T-cell (primary cell): ENCODE data around the gene ZNF608. TPM values are rescaled to one million over a fixed set of nuclear protein-coding genes. Genes with fewer than 3 reads are reported as not detected.

Experiments used
- ATAC-seq, 4 experiments: fragments of 200-7000 bp in 3 of 4; fragments of 150-1000 bp in 1 of 4; cut with Tn5 transposase; replicated peaks in 1 of 4; 1 replicate in 3 of 4; 2 replicates in 1 of 4; pipeline ENCODE4 v1.10.0; 2021; ENCODE audit warnings: moderate library complexity in 3 of 4, mild to moderate bottlenecking in 2 of 4, moderate number of reproducible peaks in 1 of 4
- CTCF ChIA-PET, 2 donors: fragments of 300-600 bp; sonication (Branson Sonifier 250); formaldehyde crosslinking; loops; one replicate each; lab custom pipeline; 2022; ENCODE audit warnings: antibody characterized with exemption in 2 of 2; lab: Charles Lee
- POLR2A ChIA-PET, 2 donors: fragments of 300-600 bp; sonication (Branson Sonifier 250); formaldehyde crosslinking; loops; one replicate each; lab custom pipeline; 2022; ENCODE audit warnings: antibody characterized with exemption in 2 of 2; lab: Charles Lee
- DNase-seq, 35 experiments: peaks; one replicate each; pipeline versions ENCODE4 v3.0.0 to v3.0.0-alpha.2; 2013 to 2023
- H3K27ac ChIP-seq: one replicate; pipeline ENCODE4 v1.5.1; 2013; ENCODE audit warnings: low read length
- H3K27me3 ChIP-seq, 2 experiments: replicated peaks in 1 of 2; 1 replicate in 1 of 2; 2 replicates in 1 of 2; pipeline versions ENCODE4 v1.6.1 to v1.7.0; 2013; ENCODE audit warnings: low read length in 1 of 2, mixed read lengths in 1 of 2; ENCODE audit not compliant: control insufficient read depth in 2 of 2, insufficient read depth in 2 of 2; ENCODE audit errors: extremely low read depth in 1 of 2
- H3K36me3 ChIP-seq, 2 donors: 1 replicate in 1 of 2; 2 replicates in 1 of 2; pipeline versions ENCODE4 v1.6.1 to v1.7.0; 2013; ENCODE audit warnings: low read length in 1 of 2; ENCODE audit not compliant: control insufficient read depth in 2 of 2, insufficient read depth in 1 of 2; ENCODE audit errors: extremely low read depth in 1 of 2
- H3K4me1 ChIP-seq, 2 experiments: 1 replicate in 1 of 2; 2 replicates in 1 of 2; pipeline versions ENCODE4 v1.6.1 to v1.7.0; 2013; ENCODE audit warnings: low read length in 2 of 2, mixed read lengths in 1 of 2; ENCODE audit not compliant: insufficient read depth in 2 of 2, control insufficient read depth in 1 of 2; ENCODE audit errors: extremely low read depth in 1 of 2
- H3K4me3 ChIP-seq, 2 donors: 1 replicate in 1 of 2; 2 replicates in 1 of 2; pipeline versions ENCODE4 v1.5.1 to v1.7.0; 2013; ENCODE audit warnings: mild to moderate bottlenecking in 2 of 2, low read length in 1 of 2, moderate library complexity in 1 of 2; ENCODE audit not compliant: control insufficient read depth in 1 of 2; ENCODE audit errors: extremely low read depth in 1 of 2
- H3K9me3 ChIP-seq: 2 replicates; pipeline ENCODE4 v1.7.0; 2013
- H3K27ac Mint-ChIP-seq, 2 donors: one replicate each; pipeline ENCODE4 v1.8.0; 2020 to 2021; ENCODE audit warnings: mild to moderate bottlenecking in 2 of 2, mixed read lengths in 2 of 2
- H3K27me3 Mint-ChIP-seq, 2 donors: one replicate each; pipeline ENCODE4 v1.8.0; 2021 to 2022; ENCODE audit warnings: mixed read lengths in 2 of 2
- H3K36me3 Mint-ChIP-seq: one replicate; pipeline ENCODE4 v1.8.0; 2021; ENCODE audit warnings: mixed read lengths
- H3K4me1 Mint-ChIP-seq, 3 donors: one replicate each; pipeline ENCODE4 v1.8.0; 2020 to 2022; ENCODE audit warnings: mixed read lengths in 3 of 3, mild to moderate bottlenecking in 1 of 3
- H3K4me3 Mint-ChIP-seq, 3 donors: one replicate each; pipeline ENCODE4 v1.8.0; 2020 to 2022; ENCODE audit warnings: mild to moderate bottlenecking in 3 of 3, mixed read lengths in 3 of 3, moderate library complexity in 3 of 3
- H3K9me3 Mint-ChIP-seq, 3 donors: one replicate each; pipeline ENCODE4 v1.8.0; 2020 to 2022; ENCODE audit warnings: mixed read lengths in 3 of 3
- WGBS: methylation state at CpG from one replicate; pipeline ENCODE4 v1.1.5; 2013; ENCODE audit warnings: missing lambda C conversion rate; ENCODE audit not compliant: insufficient coverage; 5-methylcytosine and 5-hydroxymethylcytosine counted together
- total RNA-seq, 35 experiments: library from RNA in 6 of 35; stranded (reverse) in 6 of 35; fragments of 120-200 nt in 1 of 35; gene quantifications; one replicate each; pipeline versions ENCODE4 v1.2.1 to v1.2.4 and lab custom pipeline; 2013 to 2026

The ZNF608 gene
- total RNA-seq, 5 donors from 2014 or later (not counting 1 experiment from before 2014, with no cell fraction given), result 0.26 to 1.3 (median 0.49) TPM

DNA sequence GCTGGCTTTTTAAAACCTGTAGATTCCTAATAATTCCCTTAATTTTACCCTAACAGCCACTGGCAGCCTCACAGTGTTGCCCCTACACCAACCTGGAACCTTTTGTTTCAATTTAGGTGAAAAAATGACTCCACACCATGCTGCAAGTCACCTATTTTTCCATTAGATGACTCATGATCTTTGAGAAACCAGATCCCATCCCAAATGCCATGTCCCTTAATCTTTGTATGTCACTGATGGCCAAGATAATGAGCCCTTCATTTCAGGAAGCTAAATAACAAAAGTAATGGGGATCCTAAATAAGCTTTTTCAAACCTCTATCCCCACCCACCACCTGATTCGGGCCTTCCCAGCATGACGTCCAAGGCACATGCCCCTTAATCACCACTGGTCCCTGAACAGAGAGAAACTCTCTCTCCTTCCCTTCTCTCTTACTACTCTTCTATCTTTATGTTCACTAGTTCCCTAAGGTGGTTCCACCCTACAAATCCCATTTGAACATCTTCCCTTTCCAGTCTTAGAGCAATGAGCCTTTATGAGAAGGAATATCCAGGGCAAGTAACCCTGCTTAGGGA is 33.6 kb downstream of the ZNF608 start:
- Histone ChIP-seq H3K9me3 (no peaks in the 10 kb centered on the region), H3K27ac (no peak overlapping the region), H3K4me3 (no peak overlapping the region), H3K36me3 (no peaks in the 10 kb centered on the region), H3K27me3 (no peaks in the 10 kb centered on the region), H3K4me1 (no peaks in the 10 kb centered on the region)
- Mint-ChIP-seq H3K4me3 (no peak overlapping the region), H3K9me3 (no peaks in the 10 kb centered on the region), H3K36me3 (no peaks in the 10 kb centered on the region), H3K27ac (no peak overlapping the region), H3K4me1 (no peaks in the 10 kb centered on the region), H3K27me3 (no peaks in the 10 kb centered on the region)
- no peak for ATAC-seq
- no peak for DNase-seq
- CTCF ChIA-PET, result interaction anchor here in 1 of 2 donors (0.5 kb wide), 1 partner anchor 10 kb away, joined by 3 read pairs; no protein-coding TSS in a partner anchor
- POLR2A ChIA-PET, result no interaction called here
- WGBS, result 100% methylated on average over 2 of the region's 2 CpGs

DNA sequence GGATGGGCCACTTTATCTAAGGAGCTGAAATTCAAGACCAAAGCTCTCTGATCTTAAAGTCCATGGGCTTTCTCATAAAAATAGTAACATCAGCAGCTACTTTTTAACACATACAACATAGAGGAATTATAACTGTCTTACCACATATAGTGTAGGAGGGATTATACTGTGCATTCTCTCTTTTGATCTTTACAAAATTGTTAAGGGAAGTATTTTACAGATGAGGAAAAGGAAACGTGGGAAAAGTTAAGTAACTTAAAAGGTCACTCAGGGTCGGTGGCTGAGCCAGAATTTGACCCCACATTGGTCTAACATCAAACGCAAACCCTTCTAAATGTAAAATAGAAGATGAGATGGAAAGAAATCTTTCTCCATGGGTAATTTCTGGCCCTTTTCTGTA is 38.4 kb downstream of the ZNF608 start:
- H3K9me3 ChIP-seq, result no peaks in the 10 kb centered on the region
- H3K4me3 ChIP-seq, result no peak overlapping the region
- no peak overlapping the region for H3K27ac ChIP-seq
- ChIA-PET POLR2A (no interaction called here), CTCF (interaction anchor here in 1 of 2 donors (0.6 kb wide), 1 partner anchor 58 kb away, joined by 3 read pairs; no protein-coding TSS in a partner anchor)
- DNase-seq, result no peak
- no CpG with 5 or more reads among the region's 3 CpGs for WGBS
- no peaks in the 10 kb centered on the region for H3K4me1 ChIP-seq
- no peak overlapping the region for H3K4me3 Mint-ChIP-seq
- no peak for ATAC-seq
- peaks cover 0 to 3% of the 10 kb centered on the region in 2 experiments for H3K27me3 ChIP-seq
- no peaks in the 10 kb centered on the region for H3K36me3 Mint-ChIP-seq
- H3K36me3 ChIP-seq, result no peaks in the 10 kb centered on the region
- peaks cover 3 to 5% of the 10 kb centered on the region in 2 donors for H3K27me3 Mint-ChIP-seq
- no peak overlapping the region for H3K27ac Mint-ChIP-seq
- no peaks in the 10 kb centered on the region for H3K4me1 Mint-ChIP-seq
- no peaks in the 10 kb centered on the region for H3K9me3 Mint-ChIP-seq

DNA sequence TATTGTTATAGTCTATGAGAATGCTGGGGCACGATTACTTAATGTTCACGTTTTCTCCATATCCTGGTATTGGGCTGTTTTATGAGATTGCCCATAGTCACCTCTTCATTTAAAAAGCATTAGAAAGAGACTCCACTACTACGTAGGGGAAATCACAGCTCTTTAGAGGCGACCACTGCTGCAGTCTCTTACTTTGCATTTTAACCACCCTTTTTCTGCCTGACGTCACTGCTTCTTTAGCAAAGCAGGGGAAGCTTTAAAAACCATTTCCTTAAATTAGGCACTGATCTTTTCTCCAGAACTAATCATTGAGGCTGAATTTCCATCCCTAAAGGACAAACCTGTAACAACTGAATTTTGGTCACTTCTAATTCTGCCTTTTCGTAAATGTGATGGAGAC is 38.9 kb downstream of the ZNF608 start:
- H3K36me3 Mint-ChIP-seq, result no peaks in the 10 kb centered on the region
- ChIA-PET POLR2A (no interaction called here), CTCF (interaction anchor here in 1 of 2 donors (0.6 kb wide), 1 partner anchor 59 kb away, joined by 3 read pairs; no protein-coding TSS in a partner anchor)
- 68% methylated on average over 2 of the region's 6 CpGs for WGBS
- H3K27ac ChIP-seq, result no peak overlapping the region
- no peaks in the 10 kb centered on the region for H3K36me3 ChIP-seq
- H3K4me1 ChIP-seq, result no peaks in the 10 kb centered on the region
- no peaks in the 10 kb centered on the region for H3K9me3 Mint-ChIP-seq
- no peaks in the 10 kb centered on the region for H3K9me3 ChIP-seq
- no peak for ATAC-seq
- H3K27me3 ChIP-seq, result peaks cover 0 to 3% of the 10 kb centered on the region in 2 experiments
- peaks cover 3 to 5% of the 10 kb centered on the region in 2 donors for H3K27me3 Mint-ChIP-seq
- DNase-seq, result no peak
- H3K4me3 ChIP-seq, result no peak overlapping the region
- no peaks in the 10 kb centered on the region for H3K4me1 Mint-ChIP-seq
- H3K27ac Mint-ChIP-seq, result no peak overlapping the region
- no peak overlapping the region for H3K4me3 Mint-ChIP-seq

DNA sequence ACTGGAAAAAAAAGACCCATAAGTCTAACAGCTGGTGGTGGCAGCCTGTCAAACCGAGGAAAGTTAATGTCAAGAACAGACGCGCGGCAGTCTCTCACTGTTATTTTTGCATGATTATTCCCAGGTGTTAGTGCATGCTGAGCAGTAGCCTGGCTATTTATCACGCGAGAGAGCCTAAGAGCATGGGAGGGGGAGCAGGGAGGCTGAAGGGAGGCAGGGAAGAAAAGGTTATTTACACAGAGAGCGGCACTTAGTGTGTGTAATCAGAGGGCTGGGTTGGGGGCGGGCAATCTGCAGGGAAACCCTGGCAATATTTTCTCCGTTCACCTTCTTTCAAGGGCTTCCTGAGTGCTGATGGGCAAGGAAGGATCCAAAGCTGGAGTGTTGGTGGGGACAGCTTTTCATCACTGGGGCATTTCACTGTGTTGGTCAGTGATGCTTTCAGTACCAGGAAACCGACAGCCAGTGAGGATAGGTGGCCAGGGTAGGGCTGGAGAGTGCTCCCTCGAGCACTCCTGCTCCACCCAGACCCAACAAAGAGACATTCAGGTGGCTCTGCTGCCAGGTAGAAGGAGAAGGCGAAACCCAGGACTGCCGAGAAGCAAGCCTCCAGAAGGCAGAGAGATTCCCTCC is 39.6 kb downstream of the ZNF608 start:
- H3K27ac Mint-ChIP-seq, result no peak overlapping the region
- H3K27ac ChIP-seq, result no peak overlapping the region
- H3K4me1 ChIP-seq, result no peaks in the 10 kb centered on the region
- no peak overlapping the region for H3K4me3 Mint-ChIP-seq
- CTCF ChIA-PET, result no interaction called here
- H3K4me3 ChIP-seq, result no peak overlapping the region
- DNase-seq, result no peak
- H3K36me3 Mint-ChIP-seq, result no peaks in the 10 kb centered on the region
- no peaks in the 10 kb centered on the region for H3K9me3 ChIP-seq
- H3K36me3 ChIP-seq, result no peaks in the 10 kb centered on the region
- POLR2A ChIA-PET, result no interaction called here
- no peak for ATAC-seq
- no peaks in the 10 kb centered on the region for H3K4me1 Mint-ChIP-seq
- H3K27me3 Mint-ChIP-seq, result peaks cover 3 to 5% of the 10 kb centered on the region in 2 donors
- H3K9me3 Mint-ChIP-seq, result no peaks in the 10 kb centered on the region
- H3K27me3 ChIP-seq, result peaks cover 0 to 3% of the 10 kb centered on the region in 2 experiments
- 85% methylated on average over 9 of the region's 13 CpGs for WGBS

DNA sequence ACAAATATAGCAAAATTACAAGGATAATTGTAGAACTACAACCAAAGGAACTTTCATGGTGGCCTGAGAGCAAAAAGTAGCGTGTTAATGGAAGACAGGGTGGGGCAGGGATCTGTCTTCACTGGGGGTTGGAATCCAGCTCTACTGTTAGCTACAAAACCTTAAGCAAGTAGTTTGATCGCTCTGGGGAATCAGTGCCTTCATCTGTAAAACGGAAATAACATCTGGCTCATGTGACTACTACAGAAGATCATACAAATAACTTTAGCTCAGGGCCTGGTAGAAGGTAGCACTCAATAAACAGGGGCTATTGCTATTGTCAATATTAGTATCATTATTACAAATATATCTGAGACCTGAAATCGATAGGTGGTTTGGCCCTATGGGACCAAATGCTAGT is 40.4 kb downstream of the ZNF608 start:
- ChIA-PET POLR2A (no interaction called here), CTCF (no interaction called here)
- Histone ChIP-seq H3K27ac (no peak overlapping the region), H3K4me1 (no peaks in the 10 kb centered on the region), H3K4me3 (no peak overlapping the region), H3K9me3 (no peaks in the 10 kb centered on the region), H3K36me3 (no peaks in the 10 kb centered on the region), H3K27me3 (peaks cover 0 to 3% of the 10 kb centered on the region in 2 experiments)
- ATAC-seq (no peak), DNase-seq (no peak)
- H3K27me3 Mint-ChIP-seq, result peaks cover 3 to 5% of the 10 kb centered on the region in 2 donors
- H3K9me3 Mint-ChIP-seq, result no peaks in the 10 kb centered on the region
- no peak overlapping the region for H3K27ac Mint-ChIP-seq
- H3K4me1 Mint-ChIP-seq, result no peaks in the 10 kb centered on the region
- H3K36me3 Mint-ChIP-seq, result no peaks in the 10 kb centered on the region
- no peak overlapping the region for H3K4me3 Mint-ChIP-seq
- WGBS, result no CpG with 5 or more reads among the region's 4 CpGs

DNA sequence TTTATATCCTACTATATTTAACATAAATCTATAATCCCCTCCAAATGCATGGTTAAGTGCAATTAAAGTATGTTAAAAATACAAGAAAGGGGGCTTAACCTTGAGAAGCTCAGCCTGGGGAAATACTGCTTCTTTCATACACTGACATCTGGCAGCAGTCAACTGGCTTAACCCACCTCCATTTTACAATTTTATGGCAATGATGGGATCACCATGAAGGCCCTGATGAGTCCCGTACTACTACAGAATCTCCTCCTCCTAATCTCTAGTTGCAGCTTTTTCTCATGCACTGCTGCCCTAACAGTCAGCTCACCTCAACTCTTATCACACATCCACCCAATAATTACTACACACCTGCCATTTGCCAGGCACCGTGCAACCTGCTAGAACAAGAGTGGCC is 40.9 kb downstream of the ZNF608 start:
- POLR2A ChIA-PET, result no interaction called here
- H3K9me3 Mint-ChIP-seq, result no peaks in the 10 kb centered on the region
- H3K4me3 ChIP-seq, result no peak overlapping the region
- peaks cover 3 to 5% of the 10 kb centered on the region in 2 donors for H3K27me3 Mint-ChIP-seq
- WGBS, result 80% methylated on average over 1 of the region's 2 CpGs
- H3K4me1 ChIP-seq, result no peaks in the 10 kb centered on the region
- peaks cover 0 to 3% of the 10 kb centered on the region in 2 experiments for H3K27me3 ChIP-seq
- H3K36me3 Mint-ChIP-seq, result no peaks in the 10 kb centered on the region
- no peaks in the 10 kb centered on the region for H3K9me3 ChIP-seq
- no peaks in the 10 kb centered on the region for H3K36me3 ChIP-seq
- H3K27ac ChIP-seq, result no peak overlapping the region
- H3K4me3 Mint-ChIP-seq, result no peak overlapping the region
- ATAC-seq (no peak), DNase-seq (no peak)
- CTCF ChIA-PET, result no interaction called here
- H3K27ac Mint-ChIP-seq, result no peak overlapping the region
- no peaks in the 10 kb centered on the region for H3K4me1 Mint-ChIP-seq
